Skin of body (tissue), 2 donors: Measurements from ENCODE around the gene FGF12. TPM values are rescaled to one million over a fixed set of nuclear protein-coding genes. Genes with fewer than 3 reads are reported as not detected.

Experiments used
- DNase-seq: peaks from one replicate; lab custom pipeline; 2025; lab: John Stamatoyannopoulos, UW
- total RNA-seq: library from RNA; depleted of rRNA; stranded (reverse); fragments of >200 nt; gene quantifications from one replicate; pipeline ENCODE4 v1.2.3, GENCODE V29; 2014

The FGF12 gene
- total RNA-seq, 1 donor from 2014 or later: 1.4 TPM

DNA sequence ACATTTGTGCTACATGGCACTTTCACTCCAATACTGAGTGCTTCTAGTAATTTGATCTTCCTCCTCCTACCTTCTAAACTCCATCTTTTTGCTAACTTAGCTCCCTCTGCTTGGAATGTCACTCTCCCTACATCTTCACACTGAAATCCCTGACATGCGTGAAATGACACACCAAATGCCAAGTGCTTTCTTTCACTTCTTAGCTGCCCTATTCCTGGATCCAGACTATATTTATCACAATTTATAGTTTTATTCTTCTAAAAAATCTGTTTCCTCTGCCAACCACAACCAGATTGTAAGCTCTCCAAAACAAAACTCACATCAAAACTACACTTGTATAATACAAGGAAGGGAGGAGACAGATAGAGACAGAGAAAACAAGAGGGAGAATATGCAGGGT lies 387.3 kb downstream of the FGF12 start:
- no peak for DNase-seq

DNA sequence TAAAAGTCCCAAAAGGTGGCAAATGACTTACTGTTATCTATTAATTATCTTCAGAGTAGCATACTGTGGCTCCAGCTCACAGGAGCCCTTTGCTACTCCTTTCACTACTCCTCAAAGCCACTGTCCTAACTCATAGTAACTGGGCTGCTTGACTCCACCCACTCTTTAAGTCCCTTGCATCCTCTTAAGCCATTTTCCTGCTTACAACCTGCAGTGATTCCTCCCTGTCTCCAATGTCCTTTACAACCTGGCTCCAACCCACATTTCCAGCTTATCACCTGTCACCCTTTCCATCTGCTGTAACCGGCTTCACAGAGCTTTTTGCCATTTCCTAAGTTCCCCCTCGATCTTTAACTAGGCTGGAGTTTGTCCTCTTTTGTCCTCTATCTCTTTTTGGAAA lies 388.1 kb downstream of the FGF12 start:
- no peak for DNase-seq

DNA sequence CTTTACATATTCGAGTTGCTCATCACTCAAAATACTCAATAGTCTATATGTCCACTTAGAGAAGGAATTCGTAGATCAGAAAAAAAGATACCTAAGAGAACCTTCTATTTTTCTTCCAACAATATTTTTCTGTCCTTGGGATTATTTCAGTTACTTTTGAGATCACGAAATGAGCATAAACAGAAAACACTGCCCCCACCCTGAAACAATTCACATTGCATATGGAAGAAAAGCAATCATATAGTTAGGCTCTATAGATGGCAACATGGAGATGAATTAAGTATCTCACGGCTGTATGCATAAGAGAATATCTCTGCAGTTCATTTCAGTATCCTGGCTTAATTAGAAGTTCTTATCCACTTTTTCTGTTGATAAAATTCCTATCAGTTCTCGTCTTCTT lies 391.1 kb downstream of the FGF12 start:
- no peak for DNase-seq

DNA sequence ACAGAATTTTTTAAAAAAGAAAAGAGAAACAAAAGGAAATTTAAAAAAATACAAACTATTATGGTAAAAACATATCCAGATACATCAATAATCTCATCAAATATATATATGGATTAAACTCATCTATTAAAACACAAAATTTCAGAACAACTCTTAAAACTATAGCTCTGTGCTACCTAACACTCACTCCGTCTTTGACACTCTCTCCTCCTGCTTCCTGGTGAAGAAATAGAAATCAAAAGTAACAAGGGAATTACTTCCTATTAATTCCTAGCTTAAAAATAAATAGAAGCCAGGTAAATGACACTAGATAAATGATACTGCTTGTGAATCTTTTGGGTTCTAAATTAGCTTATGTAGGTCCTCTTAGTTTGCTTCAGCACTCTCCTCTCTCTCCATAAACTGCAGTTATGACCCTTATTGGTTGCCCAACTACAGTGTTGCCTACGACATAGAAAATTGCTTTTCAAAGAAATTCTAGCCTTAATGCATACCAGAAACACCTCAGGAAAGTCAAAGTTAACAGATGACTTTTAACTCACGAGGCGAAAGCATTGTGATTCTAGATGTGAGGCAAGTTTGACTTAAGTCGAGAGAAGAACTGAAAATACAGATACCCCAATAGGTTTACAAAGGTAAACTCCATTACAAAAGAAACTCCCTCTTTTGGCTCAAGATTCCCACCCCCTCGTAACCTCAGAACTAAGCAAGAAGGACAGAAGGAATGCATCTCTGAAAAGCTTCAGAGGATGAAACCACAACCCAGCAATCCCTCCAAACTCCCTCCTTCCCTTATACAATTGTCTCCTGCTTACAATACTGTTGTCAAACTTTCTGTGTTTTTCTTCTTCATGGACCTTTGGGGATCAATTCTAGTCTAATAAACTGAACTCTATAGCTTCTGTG lies 394.7 kb downstream of the FGF12 start:
- no peak for DNase-seq

DNA sequence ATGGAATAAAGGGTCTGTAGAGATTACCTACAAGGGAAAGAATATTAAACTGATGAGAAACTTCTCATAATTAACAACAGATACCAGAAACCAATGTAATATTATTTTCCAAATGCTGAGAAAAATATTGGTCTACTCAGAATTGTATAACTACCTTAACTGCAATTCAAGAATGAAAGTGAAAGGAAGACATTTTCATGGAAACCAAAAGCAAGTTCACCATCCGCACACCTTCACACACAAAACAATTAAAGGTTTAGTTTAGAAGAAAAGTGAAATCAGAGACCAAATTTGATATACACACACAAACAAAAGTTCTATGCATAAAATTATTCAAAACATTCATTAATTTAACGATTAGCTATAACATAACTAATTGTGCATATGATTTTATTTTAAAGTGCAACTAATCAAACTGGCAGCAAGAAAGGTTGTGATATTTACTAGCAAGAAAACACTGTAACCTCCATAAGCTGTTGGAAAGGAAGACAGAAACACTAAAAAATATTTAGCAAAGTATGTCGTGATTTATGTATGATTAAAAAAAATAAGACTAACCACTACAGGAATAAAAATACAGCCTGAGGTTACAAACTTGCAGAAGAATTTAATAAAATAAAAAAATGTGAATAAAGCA lies 395.5 kb downstream of the FGF12 start:
- DNase-seq: no peak

DNA sequence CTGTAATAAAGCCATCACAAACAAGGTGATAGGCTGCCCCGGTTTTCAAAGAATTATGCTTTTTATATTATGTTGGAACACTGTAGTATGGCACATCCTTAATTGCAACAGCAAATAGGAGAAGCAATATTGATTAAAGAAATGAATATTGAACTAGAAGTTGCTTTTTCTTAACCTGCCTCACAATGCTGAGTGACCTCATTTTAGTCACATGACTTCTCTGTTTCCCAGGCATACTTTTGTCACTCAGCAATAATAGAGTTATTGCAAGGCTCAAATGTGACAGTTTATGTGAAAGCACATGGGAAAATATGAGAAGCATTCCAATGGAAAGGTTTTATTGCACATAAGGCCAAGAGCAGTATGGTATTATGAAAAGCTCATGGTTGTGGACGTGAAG lies 400.7 kb downstream of the FGF12 start:
- DNase-seq: no peak

DNA sequence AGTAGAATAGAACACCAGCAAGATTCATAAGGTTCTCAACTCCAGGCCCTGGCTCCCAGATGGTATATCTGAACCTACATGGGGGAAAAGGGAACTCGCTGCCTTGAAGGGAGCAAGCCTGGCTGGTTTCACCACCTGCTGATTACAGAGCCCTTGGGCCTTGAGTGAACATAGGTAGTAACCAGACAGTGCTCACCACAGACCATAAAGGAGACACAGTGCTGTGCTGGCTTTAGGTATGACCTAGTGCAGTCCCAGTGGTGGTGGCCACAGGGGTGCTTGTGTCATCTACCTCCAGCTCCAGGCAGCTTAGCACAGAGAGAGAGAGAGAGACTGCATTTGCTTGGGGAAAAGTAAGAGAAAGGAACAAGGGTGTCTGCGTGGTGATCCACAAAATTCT lies 409.8 kb downstream of the FGF12 start:
- no peak for DNase-seq

DNA sequence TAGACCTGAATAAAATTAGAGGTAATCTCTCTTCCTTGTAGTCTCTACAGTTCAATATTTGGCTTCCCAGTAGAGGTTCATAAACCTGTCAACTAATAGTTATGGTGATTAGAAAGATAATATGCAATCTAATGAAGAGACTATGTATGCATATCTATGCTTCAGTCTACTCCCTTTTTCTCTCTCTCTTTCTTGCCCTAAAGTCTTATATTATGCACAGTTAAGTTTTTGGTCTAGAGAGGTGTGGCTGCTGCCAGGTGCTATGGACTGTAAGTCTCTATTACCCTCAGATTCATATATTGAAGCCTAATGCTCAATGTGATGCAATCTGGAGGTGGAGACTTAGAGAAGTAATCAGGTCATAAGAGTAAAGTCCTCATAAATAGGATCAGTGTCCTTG lies 413.7 kb downstream of the FGF12 start:
- DNase-seq: no peak

DNA sequence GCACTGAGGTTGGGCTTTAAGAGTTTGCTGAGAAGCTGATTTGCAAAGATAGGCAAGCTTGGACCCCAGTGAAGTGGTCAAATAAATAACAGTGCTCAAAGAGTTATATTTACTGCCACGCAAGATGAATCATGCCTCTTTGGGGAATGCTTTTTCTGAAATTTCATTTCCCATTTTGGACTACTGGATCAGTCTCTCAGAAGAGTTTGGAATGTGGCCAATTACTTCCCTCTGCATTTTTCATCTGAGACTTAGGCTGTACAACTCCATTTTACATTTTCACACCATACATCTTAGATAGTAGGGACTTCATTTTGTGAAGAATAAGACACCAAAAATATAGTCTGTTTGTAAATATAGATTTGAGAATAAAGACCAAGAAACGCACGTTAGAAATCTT lies 419.7 kb downstream of the FGF12 start:
- no peak for DNase-seq

DNA sequence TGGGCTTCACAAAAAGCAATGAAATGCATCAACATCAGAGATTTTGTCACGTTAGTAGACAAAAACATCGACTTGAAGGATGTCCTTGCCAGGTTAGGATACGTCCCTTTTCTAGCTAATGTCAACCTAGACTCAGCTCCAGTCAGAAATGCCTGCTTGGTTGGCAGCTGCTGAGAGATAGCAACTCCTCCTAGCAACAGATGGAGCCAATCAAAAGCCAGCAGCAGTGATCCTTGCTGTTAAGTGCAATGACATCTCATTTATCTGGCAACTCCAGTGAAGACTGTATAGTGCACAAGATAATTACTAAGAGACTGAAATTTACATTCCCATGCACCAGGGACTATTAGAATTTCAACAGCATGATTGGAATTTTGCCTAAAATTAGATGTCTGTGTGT lies 424.1 kb downstream of the FGF12 start:
- no peak for DNase-seq

DNA sequence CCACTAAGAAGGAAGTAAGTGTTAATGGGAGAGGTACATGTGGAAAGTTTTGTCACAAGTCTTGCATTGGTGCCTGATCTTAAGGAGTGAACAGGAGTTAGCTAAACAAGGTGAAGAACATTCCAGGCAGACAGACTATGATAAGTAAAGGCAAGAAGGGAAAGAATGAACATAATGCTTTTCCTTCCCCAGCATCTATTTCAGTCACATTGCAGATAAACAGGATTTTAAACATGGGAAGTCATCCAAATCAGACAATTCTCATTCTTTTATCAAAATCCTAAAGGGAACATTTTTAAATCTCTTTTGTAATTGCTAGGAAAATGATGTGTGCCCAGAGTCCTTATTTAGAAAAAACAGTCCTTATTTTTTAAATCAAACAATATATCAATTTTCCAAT lies 424.6 kb downstream of the FGF12 start:
- no peak for DNase-seq

DNA sequence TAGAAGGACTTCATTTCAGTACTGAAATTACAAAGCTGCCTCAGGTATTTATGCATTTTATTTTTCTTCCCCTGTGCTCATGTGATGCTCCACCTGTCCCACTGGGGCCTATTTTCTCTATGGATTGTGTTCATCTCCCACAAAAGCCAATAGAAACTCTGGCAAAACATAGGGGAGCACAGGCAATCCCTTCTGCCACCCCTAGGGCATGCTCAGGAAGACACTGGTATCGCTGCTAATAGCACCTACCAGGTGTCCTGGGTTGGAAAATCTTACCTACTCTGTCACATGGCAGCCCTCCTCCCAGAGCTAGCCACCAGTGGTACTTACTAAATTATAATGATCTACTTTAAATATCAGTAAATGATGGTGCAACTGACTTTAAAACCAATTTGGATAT lies 427.4 kb downstream of the FGF12 start:
- no peak for DNase-seq

DNA sequence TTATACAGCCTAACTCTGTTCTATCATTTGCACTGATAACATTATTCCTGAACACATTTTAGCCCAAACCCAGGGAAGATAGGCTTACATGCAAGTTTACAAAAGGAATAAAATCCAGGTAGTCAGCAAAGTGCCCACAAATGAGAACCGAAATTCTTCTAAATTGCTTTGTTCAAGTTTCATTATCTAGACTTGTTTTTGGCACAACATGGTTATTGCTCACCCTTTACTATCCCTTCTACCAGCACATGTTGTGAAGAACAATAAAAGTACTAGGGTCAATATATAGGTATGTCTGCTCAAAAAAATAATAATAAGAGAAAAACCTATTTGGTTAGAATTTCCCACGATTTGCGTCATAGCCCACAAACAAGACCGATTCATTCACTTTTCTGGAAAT lies 430.5 kb downstream of the FGF12 start:
- DNase-seq: no peak

DNA sequence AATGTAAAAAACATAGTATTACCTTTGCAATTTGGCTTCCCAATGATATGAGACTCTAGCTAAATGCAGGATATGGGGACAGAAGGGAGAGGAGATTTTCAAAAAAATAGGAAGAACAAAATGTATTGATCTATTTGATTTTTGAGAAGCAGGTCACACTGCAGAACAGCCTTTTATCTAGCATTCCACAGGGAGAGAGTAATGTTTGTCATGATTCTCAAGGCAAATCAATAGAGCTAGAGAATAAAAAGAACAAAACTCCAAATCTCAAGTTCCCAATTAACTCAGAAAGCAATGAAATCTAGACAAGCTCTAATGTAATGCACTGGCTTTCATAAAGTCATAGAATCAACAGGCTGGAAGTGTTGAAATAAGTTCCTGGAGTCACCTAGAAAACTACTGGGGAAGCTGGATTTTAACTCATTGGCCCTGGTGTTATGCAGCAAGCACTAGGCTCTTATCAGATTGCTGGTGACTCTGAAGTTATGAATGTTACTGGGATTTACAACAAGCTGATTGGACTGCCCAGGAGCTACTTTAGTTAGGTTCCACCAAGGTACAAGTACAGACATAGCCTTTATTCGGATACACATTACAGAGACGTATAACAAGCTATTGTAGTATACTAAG lies 442.8 kb downstream of the FGF12 start:
- DNase-seq: no peak

DNA sequence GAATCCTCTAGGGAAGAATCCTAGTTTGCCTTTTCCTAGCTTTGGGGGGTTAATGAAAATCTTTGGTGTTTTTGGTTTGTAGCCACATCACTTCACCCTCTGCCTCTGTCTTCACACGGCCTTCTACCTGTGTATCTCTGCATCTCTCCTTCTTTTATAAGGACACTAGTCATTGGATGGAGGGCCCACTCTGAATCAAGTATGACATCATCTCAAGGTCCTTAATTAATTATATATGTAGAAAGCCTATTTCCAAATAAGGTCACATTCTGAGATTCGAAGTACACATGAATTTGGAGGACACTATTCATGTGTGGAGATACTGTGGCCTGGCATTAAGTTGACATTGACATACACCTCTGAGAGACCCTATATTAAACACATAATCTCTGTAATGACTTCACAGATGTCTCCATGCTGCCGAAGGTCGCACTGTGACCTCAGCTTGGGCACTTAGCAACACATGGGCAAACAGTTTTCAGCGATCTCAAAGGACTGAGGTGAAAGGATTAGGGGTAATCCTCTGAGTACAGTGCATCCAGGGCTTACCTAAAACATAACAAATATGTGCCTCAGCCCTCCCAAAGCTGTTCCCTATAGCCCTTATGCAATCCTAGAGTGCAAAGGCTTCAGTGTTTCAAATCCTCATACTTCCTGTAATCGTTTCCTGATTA lies 446.0 kb downstream of the FGF12 start:
- no peak for DNase-seq

DNA sequence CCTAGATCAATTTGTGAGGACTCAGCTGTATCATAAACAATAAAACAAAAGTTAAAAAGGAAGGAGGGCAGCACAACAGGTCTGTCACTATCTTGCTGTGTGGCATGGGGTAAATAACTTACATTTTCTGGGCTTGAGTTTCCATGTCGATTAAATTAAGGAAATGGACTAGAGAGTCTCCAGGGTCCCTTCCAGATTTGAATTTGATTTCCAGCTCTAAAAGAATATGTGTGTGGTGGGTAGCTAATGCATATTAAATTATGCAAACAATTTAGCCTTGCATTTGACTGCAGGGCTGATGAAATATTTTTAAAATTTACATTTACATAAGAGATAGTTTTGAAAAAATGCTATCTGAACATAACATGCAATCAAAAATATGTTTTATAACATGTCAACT lies 447.7 kb downstream of the FGF12 start:
- no peak for DNase-seq

DNA sequence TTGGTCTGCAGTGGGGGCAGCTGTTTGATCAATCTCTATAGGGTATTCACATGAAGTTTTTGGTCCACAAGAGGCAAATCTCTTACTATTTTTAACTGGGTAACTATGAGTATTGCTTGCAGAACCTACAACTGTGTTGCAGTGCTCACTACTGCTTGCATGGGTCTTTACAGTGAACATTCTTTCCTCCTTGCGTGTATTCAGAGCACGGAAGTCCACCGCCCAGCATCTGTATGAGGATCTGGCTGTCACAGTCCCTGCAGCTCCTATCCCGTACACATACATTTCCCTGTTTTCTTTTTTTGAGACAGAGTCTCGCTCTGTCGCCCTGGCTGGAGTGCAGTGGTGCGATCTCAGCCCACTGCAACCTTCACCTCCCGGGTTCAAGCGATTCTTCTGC lies 449.9 kb downstream of the FGF12 start:
- DNase-seq: peak; percentile 43

DNA sequence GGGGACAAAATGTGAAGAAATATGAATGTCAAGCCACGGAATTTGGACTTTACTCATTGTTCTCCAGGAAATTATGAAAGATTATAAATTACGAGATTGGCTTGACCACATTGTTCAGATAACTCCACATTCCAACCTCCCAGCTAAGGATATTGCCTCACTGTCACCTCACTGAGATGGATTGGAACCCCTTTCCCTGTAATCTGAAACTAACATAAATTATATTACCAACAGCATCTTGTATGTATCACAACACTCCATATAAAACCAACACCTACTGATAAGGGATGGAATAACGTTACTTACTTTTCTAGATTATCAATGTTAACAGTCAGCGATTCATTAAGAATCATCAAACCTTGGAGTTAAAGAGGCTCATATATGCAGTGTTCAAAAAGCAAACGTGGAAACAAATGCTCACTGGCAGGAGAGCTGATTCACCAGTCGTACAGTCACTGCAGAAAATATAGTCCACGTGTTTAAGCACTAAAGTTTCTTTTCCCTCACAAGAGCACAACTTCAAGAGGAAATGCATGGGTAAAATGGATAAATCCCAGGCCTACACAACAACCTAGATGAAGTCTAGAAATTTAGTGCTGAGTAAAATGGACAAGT lies 451.5 kb downstream of the FGF12 start:
- no peak for DNase-seq

DNA sequence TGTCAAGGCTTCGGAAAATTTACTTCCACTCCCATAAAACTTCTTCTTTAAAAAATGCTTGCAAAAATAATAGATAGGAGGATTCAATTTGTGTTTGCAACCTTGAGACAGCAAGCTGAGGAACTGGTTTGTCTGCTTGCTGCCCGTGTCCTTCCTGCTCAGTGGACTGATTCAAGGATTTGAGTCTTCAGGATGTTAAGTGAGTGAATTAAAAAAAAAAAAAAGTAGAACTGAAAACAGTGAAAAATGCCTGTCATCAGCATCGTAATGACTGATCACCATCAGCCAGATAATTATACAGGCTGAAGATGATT lies 453.7 kb downstream of the FGF12 start:
- DNase-seq: no peak

DNA sequence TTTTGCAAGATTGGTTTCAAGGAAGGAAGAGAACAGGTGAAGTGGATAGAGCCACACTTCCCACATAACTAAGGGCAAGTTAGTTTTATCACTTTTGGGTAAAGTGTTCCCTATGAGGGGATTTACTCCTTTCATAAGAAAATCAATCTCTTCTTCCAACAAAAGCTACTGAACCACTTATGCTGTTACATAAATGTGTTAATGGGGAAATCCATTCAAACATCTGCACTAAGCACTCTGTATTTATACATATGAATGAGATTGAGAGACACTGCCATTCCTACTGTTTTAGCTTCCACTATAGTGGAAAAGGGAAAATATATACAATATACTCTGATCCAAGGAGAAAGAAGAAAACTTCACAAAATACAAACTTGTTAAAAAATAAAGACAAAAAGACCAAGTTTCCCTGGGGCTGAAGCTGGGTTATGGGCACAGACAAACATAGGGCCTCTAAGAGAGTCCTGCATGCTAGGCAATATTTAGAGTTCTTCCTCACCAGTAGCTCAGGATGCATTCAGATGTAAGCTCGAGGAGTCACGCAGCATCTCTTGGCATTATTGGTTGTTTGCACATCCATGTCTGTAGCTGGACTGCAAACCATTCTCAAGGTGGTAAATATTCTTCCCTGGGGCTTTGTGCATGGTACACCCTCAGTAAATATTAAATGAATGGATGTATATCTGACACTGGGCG lies 454.2 kb downstream of the FGF12 start:
- DNase-seq: no peak

DNA sequence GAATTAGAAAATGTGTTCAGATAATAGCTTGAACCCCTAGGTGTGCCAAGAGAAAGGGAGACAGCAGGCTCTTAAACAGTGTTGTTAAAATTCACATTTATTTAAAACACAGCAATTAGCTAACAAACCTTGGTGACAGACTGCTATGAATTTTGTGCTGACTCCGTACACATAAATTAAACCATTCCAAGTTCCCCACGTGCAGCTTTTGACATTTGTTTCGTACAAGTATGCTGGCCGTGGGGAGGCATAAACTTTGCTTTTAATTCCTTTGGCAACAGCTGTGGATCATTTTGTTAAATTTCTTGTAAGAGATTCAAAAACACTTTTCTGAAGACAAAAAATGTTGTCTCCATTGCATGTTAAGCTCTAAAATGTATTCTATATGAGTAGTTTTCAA lies 465.3 kb downstream of the FGF12 start:
- DNase-seq: peak; percentile 47
